Measurements from ENCODE around the gene PIH1D1. TPM values are rescaled to one million over a fixed set of nuclear protein-coding genes. Genes with fewer than 3 reads are reported as not detected.

The PIH1D1 gene
- total and polyA plus RNA-seq, 2 of the 13 experiments (the other 11 are each of a cell fraction or from before 2014, with no cell fraction given): 110 to 137 TPM

GRCh38 chr19:49473868-49474541, 22.4 kb upstream of the PIH1D1 start, which contains the start of gene FLT3LG (continued):
- TF ChIP-seq CSRNP2 (CRISPR knock-in tag; conservative IDR thresholded peaks at IDR 0.05; ENCODE audit: low read depth) (no peak), AGO2 (optimal IDR thresholded peaks at IDR 0.05; ENCODE audit: low read depth, low read length) (peak; percentile 26), ESRRA (CRISPR knock-in tag; IDR thresholded peaks at IDR 0.05; ENCODE audit: low read depth) (no peak), NCOR1 (IDR thresholded peaks at IDR 0.05; ENCODE audit: borderline replicate concordance, low read length) (no peak), PAWR (CRISPR knock-in tag; IDR thresholded peaks at IDR 0.05; ENCODE audit: borderline replicate concordance) (no peak), ZNF572 (CRISPR knock-in tag; IDR thresholded peaks at IDR 0.05) (peak; percentile 68; the same call in 1 of the 2 replicates), ELF1 (CRISPR knock-in tag; IDR thresholded peaks at IDR 0.05) (no peak), ZNF180 (CRISPR knock-in tag; IDR thresholded peaks at IDR 0.05; ENCODE audit: borderline replicate concordance, low read depth) (no peak), FOXK1 (CRISPR knock-in tag; IDR thresholded peaks at IDR 0.05; ENCODE audit: borderline replicate concordance, low read depth) (no peak), JUNB (CRISPR knock-in tag; IDR thresholded peaks at IDR 0.05; ENCODE audit: borderline replicate concordance) (no peak), BHLHE40 (IDR thresholded peaks at IDR 0.05; ENCODE audit: low read length) (no peak), JUN (CRISPR knock-in tag; IDR thresholded peaks at IDR 0.05) (no peak), ZNF746 (CRISPR knock-in tag; IDR thresholded peaks at IDR 0.05) (no peak), CEBPG (CRISPR knock-in tag; IDR thresholded peaks at IDR 0.05) (no peak), ZNF850 (CRISPR knock-in tag; conservative IDR thresholded peaks at IDR 0.05) (no peak), ZNF30 (CRISPR knock-in tag; IDR thresholded peaks at IDR 0.05) (no peak), JUND (CRISPR knock-in tag; IDR thresholded peaks at IDR 0.05) (no peak), RELA (CRISPR knock-in tag; IDR thresholded peaks at IDR 0.05) (no peak), FOXO1 (CRISPR knock-in tag; IDR thresholded peaks at IDR 0.05) (no peak), KLF11 (CRISPR knock-in tag; IDR thresholded peaks at IDR 0.05) (no peak), SIX4 (CRISPR knock-in tag; IDR thresholded peaks at IDR 0.05) (no peak)
- TF ChIP-seq, protein P1, sequence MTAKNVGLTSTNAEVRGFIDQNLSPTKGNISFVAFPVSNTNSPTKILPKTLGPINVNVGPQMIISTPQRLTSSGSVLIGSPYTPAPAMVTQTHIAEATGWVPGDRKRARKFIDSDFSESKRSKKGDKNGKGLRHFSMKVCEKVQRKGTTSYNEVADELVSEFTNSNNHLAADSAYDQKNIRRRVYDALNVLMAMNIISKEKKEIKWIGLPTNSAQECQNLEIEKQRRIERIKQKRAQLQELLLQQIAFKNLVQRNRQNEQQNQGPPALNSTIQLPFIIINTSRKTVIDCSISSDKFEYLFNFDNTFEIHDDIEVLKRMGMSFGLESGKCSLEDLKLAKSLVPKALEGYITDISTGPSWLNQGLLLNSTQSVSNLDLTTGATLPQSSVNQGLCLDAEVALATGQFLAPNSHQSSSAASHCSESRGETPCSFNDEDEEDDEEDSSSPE (CRISPR knock-in tag; IDR thresholded peaks at IDR 0.05): peak; percentile 65; the same call in 1 of the 2 replicates
- TF ChIP-seq, protein P2, sequence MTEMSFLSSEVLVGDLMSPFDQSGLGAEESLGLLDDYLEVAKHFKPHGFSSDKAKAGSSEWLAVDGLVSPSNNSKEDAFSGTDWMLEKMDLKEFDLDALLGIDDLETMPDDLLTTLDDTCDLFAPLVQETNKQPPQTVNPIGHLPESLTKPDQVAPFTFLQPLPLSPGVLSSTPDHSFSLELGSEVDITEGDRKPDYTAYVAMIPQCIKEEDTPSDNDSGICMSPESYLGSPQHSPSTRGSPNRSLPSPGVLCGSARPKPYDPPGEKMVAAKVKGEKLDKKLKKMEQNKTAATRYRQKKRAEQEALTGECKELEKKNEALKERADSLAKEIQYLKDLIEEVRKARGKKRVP (CRISPR knock-in tag; IDR thresholded peaks at IDR 0.05): no peak
